HG03095 (cell line): ENCODE data around the gene MED12.

Experiments
- ATAC-seq: cut with Tn5 transposase; IDR thresholded peaks from one replicate; pipeline ENCODE4 v1.9.1; 2021; ENCODE audit warnings: moderate library complexity; ENCODE audit not compliant: unreplicated experiment

MED12 gene

GRCh38 chrX:71191248-71191647, 72.9 kb downstream of the MED12 start:
- ATAC-seq, result no peak
